ENCODE data around the gene GPATCH1.

DNA sequence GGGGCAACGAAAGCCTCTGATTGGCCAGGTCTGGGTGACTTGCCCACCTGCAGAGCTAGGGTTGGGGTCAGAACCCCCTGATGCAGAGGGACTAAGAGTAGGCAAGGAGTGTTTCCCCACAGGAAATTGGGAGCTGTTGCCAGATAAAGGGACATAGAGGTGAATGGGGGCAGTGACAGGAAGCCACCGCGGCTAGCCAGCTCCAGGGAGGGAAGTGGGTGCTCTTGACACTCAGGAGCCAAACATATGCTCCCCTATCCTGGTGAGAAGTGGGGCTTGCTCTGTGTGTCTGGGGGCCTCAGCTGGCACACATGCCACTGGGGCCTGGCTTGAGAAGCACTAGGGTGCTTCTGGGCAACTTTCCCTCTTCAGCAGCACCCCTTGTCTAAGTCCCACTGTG is 76.9 kb downstream of the GPATCH1 start:
- TF ChIP-seq, protein P1, sequence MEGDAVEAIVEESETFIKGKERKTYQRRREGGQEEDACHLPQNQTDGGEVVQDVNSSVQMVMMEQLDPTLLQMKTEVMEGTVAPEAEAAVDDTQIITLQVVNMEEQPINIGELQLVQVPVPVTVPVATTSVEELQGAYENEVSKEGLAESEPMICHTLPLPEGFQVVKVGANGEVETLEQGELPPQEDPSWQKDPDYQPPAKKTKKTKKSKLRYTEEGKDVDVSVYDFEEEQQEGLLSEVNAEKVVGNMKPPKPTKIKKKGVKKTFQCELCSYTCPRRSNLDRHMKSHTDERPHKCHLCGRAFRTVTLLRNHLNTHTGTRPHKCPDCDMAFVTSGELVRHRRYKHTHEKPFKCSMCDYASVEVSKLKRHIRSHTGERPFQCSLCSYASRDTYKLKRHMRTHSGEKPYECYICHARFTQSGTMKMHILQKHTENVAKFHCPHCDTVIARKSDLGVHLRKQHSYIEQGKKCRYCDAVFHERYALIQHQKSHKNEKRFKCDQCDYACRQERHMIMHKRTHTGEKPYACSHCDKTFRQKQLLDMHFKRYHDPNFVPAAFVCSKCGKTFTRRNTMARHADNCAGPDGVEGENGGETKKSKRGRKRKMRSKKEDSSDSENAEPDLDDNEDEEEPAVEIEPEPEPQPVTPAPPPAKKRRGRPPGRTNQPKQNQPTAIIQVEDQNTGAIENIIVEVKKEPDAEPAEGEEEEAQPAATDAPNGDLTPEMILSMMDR (conservative IDR thresholded peaks at IDR 0.05; ENCODE audit: low read length): no peak
- TF ChIP-seq EZH2phosphoT487 (IDR thresholded peaks at IDR 0.05; ENCODE audit: borderline replicate concordance, low read depth, low read length): no peak

All from OCI-LY7 (cell line).